ENCODE results near the gene ABL1.
"Not testable (repeated sequence)": the region's sequence is repeated elsewhere in the genome, so short reads cannot be mapped to it uniquely, and the experiment has no call there.

ABL1 gene

DNA sequence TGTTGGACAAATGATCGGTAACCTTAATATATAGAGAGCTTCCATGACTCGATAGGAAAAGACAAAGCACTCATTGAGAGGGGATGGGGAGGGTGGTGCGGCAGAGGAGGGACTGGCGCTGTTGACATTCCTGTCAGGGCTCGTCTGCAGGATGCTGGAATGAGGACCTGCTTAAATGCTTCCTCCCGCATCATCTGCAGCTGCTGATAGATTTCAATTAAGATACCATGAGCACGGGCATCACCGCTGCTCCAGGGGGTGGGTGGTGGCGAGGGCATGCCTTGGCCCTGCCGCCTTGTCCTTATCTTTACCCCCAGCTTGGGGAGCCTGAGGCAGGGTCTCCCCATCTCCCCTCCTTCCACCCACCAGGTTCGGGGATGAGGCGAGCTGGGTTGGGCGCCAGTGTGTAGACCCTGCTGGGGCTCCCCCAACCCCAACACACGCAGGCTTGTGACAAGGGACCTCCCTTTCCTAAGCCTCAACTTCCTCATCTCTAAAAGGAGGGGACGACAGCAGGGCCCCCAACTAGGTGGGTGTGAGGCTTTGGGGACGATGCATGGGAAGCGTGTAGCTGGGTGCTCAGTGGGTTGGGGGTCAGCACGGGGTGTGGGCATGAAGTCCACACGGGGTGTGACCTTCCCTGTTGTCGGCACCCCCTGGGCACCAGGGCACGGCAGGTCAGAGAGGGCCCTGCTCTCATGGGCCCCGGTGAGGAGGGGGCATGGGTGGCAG lies 73.3 kb downstream of the ABL1 start:
- DNase-seq (ENCODE audit: low read depth): no peak
- TF ChIP-seq, protein P1, sequence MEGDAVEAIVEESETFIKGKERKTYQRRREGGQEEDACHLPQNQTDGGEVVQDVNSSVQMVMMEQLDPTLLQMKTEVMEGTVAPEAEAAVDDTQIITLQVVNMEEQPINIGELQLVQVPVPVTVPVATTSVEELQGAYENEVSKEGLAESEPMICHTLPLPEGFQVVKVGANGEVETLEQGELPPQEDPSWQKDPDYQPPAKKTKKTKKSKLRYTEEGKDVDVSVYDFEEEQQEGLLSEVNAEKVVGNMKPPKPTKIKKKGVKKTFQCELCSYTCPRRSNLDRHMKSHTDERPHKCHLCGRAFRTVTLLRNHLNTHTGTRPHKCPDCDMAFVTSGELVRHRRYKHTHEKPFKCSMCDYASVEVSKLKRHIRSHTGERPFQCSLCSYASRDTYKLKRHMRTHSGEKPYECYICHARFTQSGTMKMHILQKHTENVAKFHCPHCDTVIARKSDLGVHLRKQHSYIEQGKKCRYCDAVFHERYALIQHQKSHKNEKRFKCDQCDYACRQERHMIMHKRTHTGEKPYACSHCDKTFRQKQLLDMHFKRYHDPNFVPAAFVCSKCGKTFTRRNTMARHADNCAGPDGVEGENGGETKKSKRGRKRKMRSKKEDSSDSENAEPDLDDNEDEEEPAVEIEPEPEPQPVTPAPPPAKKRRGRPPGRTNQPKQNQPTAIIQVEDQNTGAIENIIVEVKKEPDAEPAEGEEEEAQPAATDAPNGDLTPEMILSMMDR (conservative IDR thresholded peaks at IDR 0.05; ENCODE audit: low read depth, low read length): no peak
- no peak overlapping the region for H3K4me3 ChIP-seq (ENCODE audit: low read depth, low read length)

GRCh38 chr9:130908878-130909355 lies 73.9 kb downstream of the ABL1 start:
- DNase-seq (ENCODE audit: low read depth): no peak
- no peak overlapping the region for H3K4me3 ChIP-seq (ENCODE audit: low read depth, low read length)
- TF ChIP-seq, protein P1 (conservative IDR thresholded peaks at IDR 0.05; ENCODE audit: low read depth, low read length): no peak

GRCh38 chr9:130910041-130910440 lies 75.0 kb downstream of the ABL1 start:
- DNase-seq (ENCODE audit: low read depth); H3K4me3 ChIP-seq (ENCODE audit: low read depth, low read length): not testable (repeated sequence)

DNA sequence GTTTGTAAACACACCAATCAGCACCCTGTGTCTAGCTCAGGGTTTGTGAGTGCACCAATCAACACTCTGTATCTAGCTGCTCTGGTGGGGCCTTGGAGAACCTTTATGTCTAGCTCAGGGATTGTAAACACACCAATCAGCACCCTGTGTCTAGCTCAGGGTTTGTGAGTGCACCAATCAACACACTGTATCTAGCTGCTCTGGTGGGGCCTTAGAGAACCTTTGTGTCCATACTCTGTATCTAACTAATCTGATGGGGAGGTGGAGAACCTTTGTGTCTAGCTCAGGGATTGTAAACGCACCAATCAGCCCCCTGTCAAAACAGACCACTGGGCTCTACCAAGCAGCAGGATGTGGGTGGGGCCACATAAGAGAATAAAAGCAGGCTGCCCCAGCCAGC lies 75.6 kb downstream of the ABL1 start:
- DNase-seq (ENCODE audit: low read depth): not testable (repeated sequence)

DNA sequence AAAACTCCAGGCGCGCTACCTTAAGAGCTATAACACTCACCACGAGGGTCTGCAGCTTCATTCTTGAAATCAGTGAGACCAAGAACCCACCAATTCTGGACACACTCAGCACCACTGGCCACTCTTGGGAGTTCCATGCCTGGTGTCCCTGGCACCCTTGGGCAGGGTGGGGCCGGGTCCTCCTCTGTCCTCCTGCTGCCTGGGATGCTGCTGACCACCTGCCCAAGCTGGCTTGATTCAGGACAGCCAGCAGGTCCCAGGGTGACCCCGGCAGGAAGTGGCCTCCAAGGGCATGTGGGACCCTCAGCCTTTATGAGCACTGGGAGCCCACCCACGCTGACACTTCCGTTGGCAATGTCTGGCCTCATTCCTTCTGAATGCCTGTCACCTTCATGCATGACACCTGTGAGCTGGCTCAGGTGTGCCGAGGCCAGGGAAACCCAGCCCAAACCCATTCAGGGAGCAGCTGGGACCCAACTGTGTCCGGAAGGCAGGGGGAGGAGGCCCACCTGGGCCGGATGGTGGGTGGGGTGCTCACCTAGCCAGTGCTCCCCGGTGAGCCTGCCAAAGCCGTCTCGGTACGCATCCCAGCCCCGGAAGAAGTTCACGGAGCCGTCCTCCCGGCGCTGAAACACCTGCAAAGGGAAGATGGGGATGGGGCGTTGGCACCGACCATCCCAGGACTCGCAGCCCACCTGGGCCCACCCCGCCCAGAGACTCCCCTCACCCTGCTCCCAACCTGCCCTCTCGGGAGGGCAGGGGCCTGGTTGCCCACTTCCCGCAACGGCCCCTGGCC lies 76.4 kb downstream of the ABL1 start:
- TF ChIP-seq, protein P1 (conservative IDR thresholded peaks at IDR 0.05; ENCODE audit: low read depth, low read length): no peak
- no peak for DNase-seq (ENCODE audit: low read depth)
- H3K4me3 ChIP-seq (ENCODE audit: low read depth, low read length): no peak overlapping the region

More for the DNA sequence above, 75.6 kb downstream of the ABL1 start:
- H3K4me3 ChIP-seq (ENCODE audit: low read depth, low read length): not testable (repeated sequence)

GRCh38 chr9:130912932-130913598 lies 78.0 kb downstream of the ABL1 start:
- peak; percentile 43 for DNase-seq (ENCODE audit: low read depth)
- peak overlapping the region; percentile 13 for H3K4me3 ChIP-seq (ENCODE audit: low read depth, low read length)
- TF ChIP-seq, protein P1 (conservative IDR thresholded peaks at IDR 0.05; ENCODE audit: low read depth, low read length): no peak

DNA sequence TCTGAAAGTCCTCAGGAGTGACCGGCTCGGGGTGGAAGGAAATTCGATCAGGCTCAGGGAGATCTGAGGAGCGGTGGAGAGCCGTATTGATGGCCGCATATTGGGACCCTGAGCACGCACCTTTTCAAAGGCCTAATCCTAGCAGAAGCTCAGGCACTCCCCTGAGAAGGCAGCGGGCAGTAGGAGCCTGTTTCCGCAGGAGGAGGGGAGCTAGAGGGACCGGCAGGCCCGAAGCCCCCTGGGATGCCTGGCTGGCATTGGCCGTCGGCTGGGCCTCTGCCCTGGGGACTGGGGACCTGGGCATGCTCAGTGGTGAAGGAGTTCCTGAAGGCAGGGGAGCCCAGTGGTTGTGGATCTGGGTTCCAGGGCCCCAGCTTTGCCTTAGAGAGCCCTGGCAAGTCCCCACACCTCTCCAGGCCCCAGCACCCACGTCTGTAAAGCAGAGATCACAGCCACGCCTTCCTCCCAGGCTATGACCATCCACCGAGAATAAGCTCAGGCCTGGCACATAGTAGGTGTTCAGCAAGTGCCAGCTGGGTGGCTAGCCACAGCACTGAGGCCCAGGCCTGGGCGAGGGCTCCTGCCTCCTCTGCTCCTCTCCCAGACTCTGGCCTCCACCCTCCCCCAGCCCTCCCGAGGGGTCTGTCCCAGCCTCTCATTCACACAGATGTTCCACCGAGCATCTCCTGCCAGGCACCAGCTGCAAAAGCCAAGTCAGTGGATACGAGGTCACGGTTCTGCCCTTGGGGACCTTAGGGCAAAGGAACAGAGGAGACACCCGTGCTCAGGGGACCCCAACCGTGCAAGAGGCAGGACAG lies 78.8 kb downstream of the ABL1 start:
- no peak overlapping the region for H3K4me3 ChIP-seq (ENCODE audit: low read depth, low read length)
- DNase-seq (ENCODE audit: low read depth): no peak
- TF ChIP-seq, protein P1 (conservative IDR thresholded peaks at IDR 0.05; ENCODE audit: low read depth, low read length): no peak
